Natural killer cell treated with Interleukin-12 subunit alpha and Interleukin-12 subunit beta and Interleukin-15 and Interleukin-18, amount 100 ng/mL, for 72 hours (primary cell): ENCODE data around the gene SEPSECS. TPM values are rescaled to one million over a fixed set of nuclear protein-coding genes. Genes with fewer than 3 reads are reported as not detected.

ENCODE experiments used
- ATAC-seq, 2 donors: fragments of 150-1000 bp; cut with Tn5 transposase in 1 of 2; sonication (Bioruptor Pico), chemical (Tn5 transposase) in 1 of 2; 2 replicates each; pipeline ENCODE4 v1.10.0; 2021
- DNase-seq: peaks from one replicate; pipeline ENCODE4 v3.0.0; 2022; ENCODE audit warnings: low spot score
- H3K27ac Mint-ChIP-seq, 2 donors: 1 replicate in 1 of 2; 2 replicates in 1 of 2; pipeline ENCODE4 v1.8.0; 2022; ENCODE audit warnings: mixed read lengths in 2 of 2, mild to moderate bottlenecking in 1 of 2, moderate library complexity in 1 of 2
- H3K27me3 Mint-ChIP-seq, 2 donors: 1 replicate in 1 of 2; 2 replicates in 1 of 2; pipeline ENCODE4 v1.8.0; 2022; ENCODE audit warnings: mixed read lengths in 2 of 2
- H3K36me3 Mint-ChIP-seq: one replicate; pipeline ENCODE4 v1.8.0; 2022; ENCODE audit warnings: mixed read lengths
- H3K4me1 Mint-ChIP-seq, 2 donors: 1 replicate in 1 of 2; 2 replicates in 1 of 2; pipeline ENCODE4 v1.8.0; 2022; ENCODE audit warnings: low read depth in 2 of 2, mixed read lengths in 2 of 2, mild to moderate bottlenecking in 1 of 2
- H3K4me3 Mint-ChIP-seq: one replicate; pipeline ENCODE4 v1.8.0; 2022; ENCODE audit warnings: mixed read lengths
- H3K9me3 Mint-ChIP-seq: 2 replicates; pipeline ENCODE4 v1.8.0; 2022; ENCODE audit warnings: mixed read lengths
- total RNA-seq, 2 donors: library from RNA; stranded (reverse); gene quantifications; one replicate each; pipeline ENCODE4 v1.2.3, GENCODE V29; 2022

SEPSECS gene
- total RNA-seq, 2 donors from 2014 or later = 11.3 to 11.7 TPM

DNA sequence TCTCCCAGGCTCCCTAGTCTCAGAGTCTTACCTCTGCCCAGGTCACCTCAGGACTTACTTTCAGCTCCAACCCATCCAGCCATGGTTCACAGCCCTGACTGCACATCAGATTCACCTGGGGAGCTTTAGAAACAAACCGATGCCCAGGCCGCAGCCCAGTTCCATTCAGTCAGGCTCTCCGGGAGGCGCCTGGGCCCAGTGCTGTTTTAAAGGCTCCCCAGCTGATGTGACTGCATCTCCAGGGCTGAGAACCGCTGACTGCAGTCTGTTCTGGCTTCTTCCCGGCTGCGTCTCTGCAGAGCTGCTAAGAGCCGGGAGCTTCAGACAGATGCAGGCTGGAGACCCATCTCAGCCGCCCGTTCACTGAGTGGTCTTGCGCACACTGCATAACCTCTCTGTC lies 85.1 kb downstream of the SEPSECS start:
- Mint-ChIP-seq H3K4me1 (no peaks in the 10 kb centered on the region), H3K36me3 (no peaks in the 10 kb centered on the region), H3K4me3 (no peak overlapping the region), H3K9me3 (no peaks in the 10 kb centered on the region), H3K27ac (no peak overlapping the region), H3K27me3 (peaks cover 14 to 19% of the 10 kb centered on the region in 2 donors)
- DNase-seq (no peak), ATAC-seq (no peak)

DNA sequence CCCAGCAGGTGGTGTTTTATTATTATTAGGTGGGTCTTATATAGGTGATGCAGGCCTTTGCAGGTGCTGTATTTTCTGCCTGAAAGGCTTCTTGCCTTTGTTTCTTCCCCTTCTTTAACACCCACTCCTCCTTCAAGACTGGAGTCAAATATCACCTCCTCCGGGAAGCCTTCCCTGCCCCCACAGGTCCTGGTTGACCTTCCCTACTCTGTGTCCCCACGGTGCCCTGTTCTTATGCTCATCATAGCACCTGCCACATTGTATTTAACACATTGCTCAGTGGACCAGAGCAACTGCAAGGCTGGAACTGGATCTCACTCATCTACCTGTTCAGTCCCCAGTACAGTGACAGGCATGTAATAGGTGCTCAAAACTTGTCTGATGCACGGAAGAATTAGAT lies 89.7 kb downstream of the SEPSECS start:
- Mint-ChIP-seq H3K27ac (no peak overlapping the region), H3K9me3 (no peaks in the 10 kb centered on the region), H3K27me3 (peaks cover 18 to 24% of the 10 kb centered on the region in 2 donors), H3K36me3 (no peaks in the 10 kb centered on the region), H3K4me1 (no peaks in the 10 kb centered on the region), H3K4me3 (no peak overlapping the region)
- ATAC-seq (no peak), DNase-seq (no peak)

Other genes with a start within 250 kb of the SEPSECS start
- gene CCDC149, start 247.4 kb downstream of the SEPSECS start, total RNA-seq = not detected
- not detected for gene LGI2, start 129.5 kb downstream of the SEPSECS start, total RNA-seq
- gene PI4K2B, start 73.6 kb upstream of the SEPSECS start, total RNA-seq = 10 to 100 TPM; 31.2 to 31.3 TPM
- 10 to 100 TPM; 14.7 to 21.8 TPM for gene ZCCHC4, start 152.3 kb upstream of the SEPSECS start, total RNA-seq
- gene ANAPC4, start 216.8 kb upstream of the SEPSECS start, total RNA-seq = 10 to 100 TPM; 43.0 to 66.6 TPM